Heart left ventricle (tissue), 16 donors: ENCODE results near the gene KRTCAP2. TPM values are rescaled to one million over a fixed set of nuclear protein-coding genes. Genes with fewer than 3 reads are reported as not detected.

Experiments used
- ATAC-seq, 4 donors: fragments of 200-7000 bp; cut with Tn5 transposase; one replicate each; pipeline ENCODE4 v1.9.1; 2020 to 2022; ENCODE audit warnings: moderate library complexity in 4 of 4, mild to moderate bottlenecking in 3 of 4, moderate number of reproducible peaks in 1 of 4
- DNase-seq, 5 donors: peaks; one replicate each; pipeline ENCODE4 v3.0.0-alpha.2; 2020
- H3K27ac ChIP-seq, 12 donors: fragments of 200-600 bp; sonication (generic) in 4 of 12; one replicate each; pipeline versions ENCODE4 v1.5.0 to v1.8.0; 2016 to 2022; ENCODE audit warnings: mild to moderate bottlenecking in 2 of 12
- H3K27me3 ChIP-seq, 9 donors: fragments of 200-600 bp; sonication (generic) in 2 of 9; one replicate each; pipeline versions ENCODE4 v1.5.1 to v1.8.0; 2016 to 2022; ENCODE audit warnings: mild to moderate bottlenecking in 3 of 9
- H3K36me3 ChIP-seq, 9 donors: fragments of 200-600 bp; sonication (generic) in 2 of 9; one replicate each; pipeline versions ENCODE4 v1.5.0 to v1.8.0; 2018 to 2022; ENCODE audit warnings: mild to moderate bottlenecking in 2 of 9
- H3K4me1 ChIP-seq, 12 donors: fragments of 200-600 bp; sonication (generic) in 4 of 12; one replicate each; pipeline versions ENCODE4 v1.5.0 to v1.8.0; 2016 to 2022; ENCODE audit warnings: mild to moderate bottlenecking in 3 of 12
- H3K4me3 ChIP-seq, 12 donors: fragments of 200-600 bp; sonication (generic) in 4 of 12; one replicate each; pipeline versions ENCODE4 v1.5.0 to v1.8.0; 2017 to 2022; ENCODE audit warnings: mild to moderate bottlenecking in 9 of 12, moderate library complexity in 4 of 12
- H3K9me3 ChIP-seq, 12 donors: fragments of 200-600 bp; sonication (generic) in 4 of 12; one replicate each; pipeline versions ENCODE4 v1.5.0 to v1.8.0; 2016 to 2022; ENCODE audit warnings: mild to moderate bottlenecking in 1 of 12
- POLR2A ChIP-seq, 2 donors: fragments of 450-650 bp; IDR thresholded peaks; one replicate each; pipeline ENCODE4 v1.6.1; 2017; ENCODE audit warnings: antibody characterized with exemption in 2 of 2, mild to moderate bottlenecking in 2 of 2, moderate library complexity in 2 of 2
- WGBS, 4 donors: extraction: QIAGEN DNeasy Blood & Tissue Kit in 2 of 4; methylation state at CpG; one replicate each; pipeline versions ENCODE4 v1.1.5 to v1.1.7; 2013 to 2018; 5-methylcytosine and 5-hydroxymethylcytosine counted together
- intact Hi-C, 10 donors: fragments of 100-400 bp; cut with DNase I; formaldehyde crosslinking; loops; one replicate each; pipeline versions ENCODE4 v1.11.1 to v1.14.2; 2022
- polyA plus RNA-seq, 2 donors: library from polyadenylated mRNA; stranded (reverse); fragments of 200-250 nt; gene quantifications; one replicate each; pipeline ENCODE4 v1.2.3, GENCODE V29; 2013
- total RNA-seq, 9 donors: library from RNA; depleted of rRNA in 2 of 9; stranded (reverse); fragments of >200 nt in 2 of 9; fragmentation: NEBNext Ultra II Directional in 3 of 9; extraction: Animal tissue kit (Norgen Biotek cat#: 25700) in 3 of 9; gene quantifications; one replicate each; pipeline versions ENCODE4 v1.1.0 to v1.2.4, GENCODE V29; 2016 to 2023
- TF ChIP-seq, protein P1 (sequence below), 12 donors: fragments of 200-600 bp; sonication (generic) in 4 of 12; IDR thresholded peaks; one replicate each; pipeline versions ENCODE4 v1.5.0 to v1.8.0; 2018 to 2022; ENCODE audit warnings: antibody characterized with exemption in 12 of 12, mild to moderate bottlenecking in 5 of 12
- donor health status: ischemic (EF 13 %, LVEDD 7.1; RV severe dilation, severe dysfunction).
- donor health status: healthy with polysubstance abuse.
- donor health status: DM: no; HTN: yes; CAD: no.
- donor health status: DM: no; HTN: no; CAD: no.
- donor health status: ischemic (EF 25% LVEDD 6.9; RV normal size, moderate dysfunction).
- donor health status: ischemic (EF 25% LVEDD 5.7; RV mildly dilated, moderate dysfunction).
- donor health status: healthy.
- donor health status: DM: yes; HTN: yes; CAD: no.
- donor health status: ischemic (EF 35%, LVEDD 5.7; RV mildly dilated, moderate dysfunction).
- donor health status: nonischemic (EF 11% LVEDD 7.7; RV severe dilation, severe dysfunction).
- donor health status: DM: yes; HTN: yes; CAD: no.
- donor health status: PGD.
- donor health status: ischemic (EF 29% LVEDD 5.4; RV normal size, mild dysfunction).
- donor health status: nonischemic (EF 23%, LVEDD 6.1; RV moderate dilation, normal function).

Gene KRTCAP2
- total and polyA plus RNA-seq, 11 donors: 106 to 283 (median 134) TPM

DNA sequence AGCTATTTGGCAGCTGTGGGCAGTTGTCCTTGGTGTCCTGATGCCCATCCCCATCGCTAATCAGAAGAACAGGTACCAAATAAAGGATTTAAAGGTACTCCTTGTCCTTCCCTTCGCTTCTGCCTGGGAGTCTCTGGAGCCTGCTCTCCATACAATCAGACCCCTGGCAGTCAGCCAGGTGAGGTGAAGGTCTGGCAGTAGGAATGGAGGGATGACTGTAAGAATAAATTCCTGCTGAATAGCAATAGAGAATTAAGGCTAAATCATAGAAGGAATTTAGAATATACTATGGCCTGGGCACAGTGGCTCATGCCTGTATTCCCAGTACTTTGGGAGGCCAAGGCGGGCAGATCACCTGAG lies 25.4 kb upstream of the KRTCAP2 start:
- Histone ChIP-seq H3K27ac (no peak overlapping the region), H3K4me3 (no peak overlapping the region), H3K36me3 (peaks cover 0 to 35% (median 0%) of the 10 kb centered on the region in 9 donors), H3K9me3 (no peaks in the 10 kb centered on the region), H3K4me1 (peaks cover 0 to 22% (median 18%) of the 10 kb centered on the region in 12 donors), H3K27me3 (no peaks in the 10 kb centered on the region)
- WGBS, 4 donors: 92 to 96% (median 94%) methylated on average over 3 of the region's 3 CpGs
- no peak for TF ChIP-seq POLR2A (IDR thresholded peaks at IDR 0.05)
- TF ChIP-seq, protein P1, sequence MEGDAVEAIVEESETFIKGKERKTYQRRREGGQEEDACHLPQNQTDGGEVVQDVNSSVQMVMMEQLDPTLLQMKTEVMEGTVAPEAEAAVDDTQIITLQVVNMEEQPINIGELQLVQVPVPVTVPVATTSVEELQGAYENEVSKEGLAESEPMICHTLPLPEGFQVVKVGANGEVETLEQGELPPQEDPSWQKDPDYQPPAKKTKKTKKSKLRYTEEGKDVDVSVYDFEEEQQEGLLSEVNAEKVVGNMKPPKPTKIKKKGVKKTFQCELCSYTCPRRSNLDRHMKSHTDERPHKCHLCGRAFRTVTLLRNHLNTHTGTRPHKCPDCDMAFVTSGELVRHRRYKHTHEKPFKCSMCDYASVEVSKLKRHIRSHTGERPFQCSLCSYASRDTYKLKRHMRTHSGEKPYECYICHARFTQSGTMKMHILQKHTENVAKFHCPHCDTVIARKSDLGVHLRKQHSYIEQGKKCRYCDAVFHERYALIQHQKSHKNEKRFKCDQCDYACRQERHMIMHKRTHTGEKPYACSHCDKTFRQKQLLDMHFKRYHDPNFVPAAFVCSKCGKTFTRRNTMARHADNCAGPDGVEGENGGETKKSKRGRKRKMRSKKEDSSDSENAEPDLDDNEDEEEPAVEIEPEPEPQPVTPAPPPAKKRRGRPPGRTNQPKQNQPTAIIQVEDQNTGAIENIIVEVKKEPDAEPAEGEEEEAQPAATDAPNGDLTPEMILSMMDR (IDR thresholded peaks at IDR 0.05): no peak
- peak in 1 of 5 donors; percentile 10 for DNase-seq
- no peak for ATAC-seq
- intact Hi-C loops: no loop called here

DNA sequence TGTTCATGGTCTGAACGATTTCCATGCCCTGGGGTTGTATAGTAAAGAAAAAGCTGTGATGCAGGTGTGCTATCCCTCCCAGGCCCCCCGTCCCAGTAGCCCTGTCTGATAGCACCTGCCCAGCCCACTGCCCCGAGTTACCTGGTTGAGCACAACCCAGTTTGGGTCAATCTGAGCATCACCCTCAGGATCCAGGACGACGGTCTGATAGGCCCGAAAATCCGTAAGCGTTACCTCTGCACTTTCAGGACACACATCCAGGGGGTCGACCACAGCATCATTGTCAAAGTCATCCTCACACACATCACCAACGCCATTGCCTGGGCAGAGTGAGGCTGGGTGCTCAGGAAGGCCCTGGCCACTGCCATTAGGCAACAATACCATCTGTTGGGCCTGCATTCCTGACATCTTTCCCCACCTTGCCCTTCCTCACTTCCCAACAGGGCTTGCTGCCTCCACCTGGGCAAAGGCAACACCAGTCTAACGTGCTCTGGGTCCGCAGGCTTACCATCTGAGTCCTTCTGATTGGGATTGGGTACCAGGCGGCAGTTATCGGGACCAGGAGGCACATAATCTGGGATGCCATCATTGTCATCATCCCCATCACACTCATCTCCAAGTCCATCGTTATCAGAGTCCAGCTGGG lies 24.9 kb upstream of the KRTCAP2 start:
- WGBS, 4 donors: 92 to 95% (median 93%) methylated on average over 14 to 15 of the region's 15 CpGs
- peak in 1 of 5 donors; percentile 21 for DNase-seq
- Histone ChIP-seq H3K4me1 (peaks cover 0 to 26% (median 22%) of the 10 kb centered on the region in 12 donors), H3K27ac (no peak overlapping the region), H3K36me3 (peaks cover 0 to 30% (median 0%) of the 10 kb centered on the region in 9 donors), H3K9me3 (no peaks in the 10 kb centered on the region), H3K27me3 (no peaks in the 10 kb centered on the region), H3K4me3 (no peak overlapping the region)
- TF ChIP-seq POLR2A (IDR thresholded peaks at IDR 0.05): no peak
- TF ChIP-seq, protein P1 (IDR thresholded peaks at IDR 0.05): no peak
- no peak for ATAC-seq
- intact Hi-C loops: no loop called here

DNA sequence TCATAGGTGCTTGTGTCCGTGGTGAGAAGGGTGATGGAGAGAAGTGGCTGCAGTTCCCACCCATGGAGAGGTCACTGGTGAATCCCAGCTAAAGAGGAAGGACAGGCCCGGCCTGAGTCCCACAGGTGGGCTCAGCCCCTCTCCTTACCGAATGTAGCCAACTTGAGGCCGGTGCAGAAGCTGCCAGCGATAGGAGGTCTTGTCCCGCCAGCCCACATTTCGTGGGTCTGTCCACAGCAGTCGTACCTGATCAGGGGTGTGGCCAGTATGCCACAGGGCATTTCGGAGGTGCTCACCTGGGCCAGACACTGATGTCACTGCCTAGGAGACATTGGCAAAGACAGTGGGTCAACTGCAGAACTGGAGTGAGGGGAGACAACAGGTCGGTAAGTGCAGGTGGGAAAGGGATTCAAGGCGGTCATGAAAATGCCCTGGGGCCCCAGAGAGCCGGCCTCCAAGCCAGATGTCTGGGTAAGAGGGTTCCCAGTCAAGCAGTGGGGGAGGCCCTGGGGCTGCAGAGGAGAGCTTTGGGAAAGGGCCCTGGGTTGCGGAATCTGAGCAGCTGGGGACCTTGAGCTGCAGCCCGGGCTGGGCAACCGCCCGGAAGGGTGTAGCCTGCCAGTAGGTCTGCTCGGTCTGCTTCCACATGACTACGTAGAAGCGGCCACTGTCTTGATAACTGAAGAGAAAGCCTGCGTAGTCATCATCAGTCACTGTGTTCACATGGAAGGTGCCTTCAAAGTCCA lies 24.0 kb upstream of the KRTCAP2 start:
- Histone ChIP-seq H3K36me3 (peaks cover 0 to 28% (median 0%) of the 10 kb centered on the region in 9 donors), H3K9me3 (no peaks in the 10 kb centered on the region), H3K4me1 (peaks cover 0 to 33% (median 24%) of the 10 kb centered on the region in 12 donors), H3K27ac (no peak overlapping the region), H3K27me3 (no peaks in the 10 kb centered on the region), H3K4me3 (no peak overlapping the region)
- DNase-seq (peak in 2 of 5 donors; percentile 18 to 32), ATAC-seq (no peak)
- WGBS, 4 donors: 91 to 95% (median 94%) methylated on average over 19 to 20 of the region's 20 CpGs
- intact Hi-C loops: no loop called here
- TF ChIP-seq POLR2A (IDR thresholded peaks at IDR 0.05): no peak
- TF ChIP-seq, protein P1 (IDR thresholded peaks at IDR 0.05): no peak
